ENCODE results near the gene MLLT10. TPM values are rescaled to one million over a fixed set of nuclear protein-coding genes. Genes with fewer than 3 reads are reported as not detected.

The MLLT10 gene
- total and polyA plus RNA-seq, 2 donors (not counting 3 experiments of a cell fraction or from before 2014, with no cell fraction given): 35.4 to 54.0 TPM

DNA sequence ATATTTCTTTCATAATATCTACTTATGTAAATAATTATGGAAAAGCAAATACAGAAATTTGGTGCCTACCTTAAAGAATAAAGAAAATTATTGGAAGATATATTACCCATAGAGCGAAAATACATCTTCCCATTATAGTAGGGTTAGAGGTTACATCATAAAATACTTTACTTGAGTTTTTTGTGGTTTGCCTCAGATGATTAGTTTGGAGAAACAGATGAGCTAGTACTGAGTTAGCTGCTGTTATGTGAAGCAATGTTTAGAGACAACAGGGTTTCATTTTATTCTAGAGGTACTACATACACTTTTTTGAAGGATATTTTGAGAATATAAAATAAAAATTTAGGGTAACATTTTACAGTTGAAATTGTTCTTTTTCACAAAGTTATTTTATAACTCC lies 2.9 kb upstream of the MLLT10 start:
- H3K4me1 ChIP-seq (ENCODE audit: control insufficient read depth, extremely low read depth, insufficient read depth, low read length): peaks cover 31% of the 10 kb centered on the region
- H3K27me3 ChIP-seq (ENCODE audit: control insufficient read depth in 2 of 2, insufficient read depth in 2 of 2, low read length in 2 of 2): no peaks in the 10 kb centered on the region
- no peak overlapping the region for H3K27ac ChIP-seq (ENCODE audit: insufficient read depth, low read depth, low read length)
- no peak overlapping the region for H3K4me3 ChIP-seq (replicated peaks in 1 of 3; ENCODE audit: insufficient read depth in 1 of 3, low read depth in 1 of 3, low read length in 3 of 3)
- dilution Hi-C loops (cut with MboI; ENCODE audit: extremely low pct_ligation_motif_present, low sequenced_read_pairs): no loop called here
- intact Hi-C loops (cut with micrococcal nuclease): no loop called here
- no peak overlapping the region for H3K9ac ChIP-seq (replicated peaks; ENCODE audit: extremely low read depth, insufficient read depth, low read length)
- DNase-seq (ENCODE audit: low read depth, low spot score): no peak
- no TSS peak for BruUV-seq (replicated peaks)
- CTCF ChIA-PET: interaction anchor here (0.7 kb wide), 1 partner anchor 13 kb away, joined by 3 read pairs; no protein-coding TSS in a partner anchor
- no peak overlapping the region for H3K4me2 ChIP-seq (ENCODE audit: insufficient read depth, low read length)
- no peaks in the 10 kb centered on the region for H4K20me1 ChIP-seq (replicated peaks; ENCODE audit: control insufficient read depth, extremely low read depth, insufficient read depth, low read length)
- no peak for FAIRE-seq
- no peaks in the 10 kb centered on the region for H3K9me3 ChIP-seq (replicated peaks; ENCODE audit: control insufficient read depth, insufficient read depth, low read length)
- no peak overlapping the region for H2AFZ ChIP-seq (ENCODE audit: low read depth, low read length)
- no peaks in the 10 kb centered on the region for H3K9me1 ChIP-seq (replicated peaks; ENCODE audit: control insufficient read depth, extremely low read depth, insufficient read depth, low read length)
- TF ChIP-seq EZH2 (IDR thresholded peaks at IDR 0.05; ENCODE audit: borderline replicate concordance, low read depth, low read length, severe bottlenecking) (no peak), FOS (IDR thresholded peaks at IDR 0.05; ENCODE audit: borderline replicate concordance, insufficient read depth, low read length) (no peak), GATA2 (IDR thresholded peaks at IDR 0.05; ENCODE audit: insufficient read depth, insufficient read length, low read depth, low read length) (no peak), MYC (IDR thresholded peaks at IDR 0.05; ENCODE audit: low read depth, low read length) (no peak), POLR2A (IDR thresholded peaks at IDR 0.05; ENCODE audit: low read depth, low read length) (no peak), POLR2AphosphoS5 (IDR thresholded peaks at IDR 0.05; ENCODE audit: insufficient read depth, low read depth, low read length) (no peak)
- TF ChIP-seq, protein P1, sequence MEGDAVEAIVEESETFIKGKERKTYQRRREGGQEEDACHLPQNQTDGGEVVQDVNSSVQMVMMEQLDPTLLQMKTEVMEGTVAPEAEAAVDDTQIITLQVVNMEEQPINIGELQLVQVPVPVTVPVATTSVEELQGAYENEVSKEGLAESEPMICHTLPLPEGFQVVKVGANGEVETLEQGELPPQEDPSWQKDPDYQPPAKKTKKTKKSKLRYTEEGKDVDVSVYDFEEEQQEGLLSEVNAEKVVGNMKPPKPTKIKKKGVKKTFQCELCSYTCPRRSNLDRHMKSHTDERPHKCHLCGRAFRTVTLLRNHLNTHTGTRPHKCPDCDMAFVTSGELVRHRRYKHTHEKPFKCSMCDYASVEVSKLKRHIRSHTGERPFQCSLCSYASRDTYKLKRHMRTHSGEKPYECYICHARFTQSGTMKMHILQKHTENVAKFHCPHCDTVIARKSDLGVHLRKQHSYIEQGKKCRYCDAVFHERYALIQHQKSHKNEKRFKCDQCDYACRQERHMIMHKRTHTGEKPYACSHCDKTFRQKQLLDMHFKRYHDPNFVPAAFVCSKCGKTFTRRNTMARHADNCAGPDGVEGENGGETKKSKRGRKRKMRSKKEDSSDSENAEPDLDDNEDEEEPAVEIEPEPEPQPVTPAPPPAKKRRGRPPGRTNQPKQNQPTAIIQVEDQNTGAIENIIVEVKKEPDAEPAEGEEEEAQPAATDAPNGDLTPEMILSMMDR (IDR thresholded peaks at IDR 0.05; ENCODE audit: extremely low read depth in 1 of 2, insufficient read depth in 1 of 2, low read depth in 1 of 2, low read length in 2 of 2): no peak
- TF ChIP-seq, protein P2, sequence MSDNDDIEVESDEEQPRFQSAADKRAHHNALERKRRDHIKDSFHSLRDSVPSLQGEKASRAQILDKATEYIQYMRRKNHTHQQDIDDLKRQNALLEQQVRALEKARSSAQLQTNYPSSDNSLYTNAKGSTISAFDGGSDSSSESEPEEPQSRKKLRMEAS (IDR thresholded peaks at IDR 0.05; ENCODE audit: insufficient read depth, insufficient read length): no peak
- POLR2A ChIA-PET: no interaction called here
- no peaks in the 10 kb centered on the region for H3K36me3 ChIP-seq (ENCODE audit: control insufficient read depth in 2 of 2, extremely low read depth in 1 of 2, insufficient read depth in 2 of 2, low read length in 2 of 2)
- H3K79me2 ChIP-seq (ENCODE audit: control insufficient read depth, insufficient read depth, low read length): peaks cover 16% of the 10 kb centered on the region

Measured in endothelial cell of umbilical vein (primary cell).